CD4-positive, alpha-beta T cell treated with Interleukin-17A for 4 hours (primary cell): ENCODE measurements around the gene XIRP2.
"Not testable (repeated sequence)": the region's sequence is repeated elsewhere in the genome, so short reads cannot be mapped to it uniquely, and the experiment has no call there.

Source experiments
- DNase-seq: peaks from one replicate; pipeline ENCODE4 v3.0.0-alpha.2; 2020; ENCODE audit warnings: mixed read lengths

The XIRP2 gene

DNA sequence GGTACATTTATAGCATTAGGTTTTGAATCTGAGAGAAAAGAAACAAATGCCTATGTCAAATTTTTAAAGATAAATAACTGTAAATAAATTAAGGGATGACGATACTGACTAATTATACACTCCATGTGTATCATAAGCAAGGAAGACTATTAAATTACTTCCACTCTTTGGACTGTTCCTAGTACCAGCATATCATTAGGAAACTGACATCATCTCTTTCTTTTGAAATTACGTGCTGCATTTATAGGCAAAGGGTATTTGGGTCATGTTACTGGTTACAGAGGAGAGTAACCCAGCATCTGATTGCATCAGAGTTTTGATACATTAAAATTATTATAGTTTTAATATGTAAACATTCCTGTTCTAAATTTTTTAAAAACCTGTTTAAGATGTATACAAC is 309.7 kb downstream of the XIRP2 start:
- no peak for DNase-seq

DNA sequence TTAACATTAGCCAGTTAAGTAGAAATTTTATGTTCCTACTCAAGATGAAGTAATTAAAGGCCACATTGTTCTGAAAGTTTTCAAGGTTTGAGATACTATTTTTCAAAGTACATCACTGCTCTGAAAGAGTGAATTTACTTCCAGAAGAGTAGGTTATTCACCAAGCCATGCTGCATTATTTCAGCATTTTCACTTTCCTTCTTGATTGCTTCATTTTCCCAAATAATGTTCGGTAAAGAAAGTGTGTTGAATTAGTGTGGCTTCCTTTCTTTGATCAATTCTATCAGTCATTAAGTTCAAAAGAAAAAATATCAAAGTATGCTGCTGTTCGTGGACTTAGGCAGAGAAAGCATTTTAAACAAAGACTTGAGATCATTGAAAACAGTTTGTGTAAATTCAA is 310.3 kb downstream of the XIRP2 start:
- no peak for DNase-seq

DNA sequence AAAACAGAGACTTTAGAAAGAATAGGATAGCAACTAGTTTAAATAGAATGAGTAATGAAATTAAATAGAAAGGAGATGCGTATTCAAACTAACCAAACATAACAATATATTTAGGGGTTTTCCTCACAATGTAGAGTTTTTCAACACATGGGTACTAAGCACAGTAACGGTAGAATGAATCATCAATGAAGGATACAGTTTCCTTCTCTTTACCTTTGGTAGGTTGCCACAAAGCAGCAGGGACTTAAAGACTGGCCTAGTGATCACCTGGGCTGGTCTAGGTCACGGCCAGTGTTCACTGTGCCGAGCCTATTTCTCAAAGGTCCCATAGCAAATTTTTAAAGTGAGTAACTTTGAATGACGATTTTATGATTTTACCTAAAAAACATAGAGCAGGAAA is 311.7 kb downstream of the XIRP2 start:
- DNase-seq: no peak

DNA sequence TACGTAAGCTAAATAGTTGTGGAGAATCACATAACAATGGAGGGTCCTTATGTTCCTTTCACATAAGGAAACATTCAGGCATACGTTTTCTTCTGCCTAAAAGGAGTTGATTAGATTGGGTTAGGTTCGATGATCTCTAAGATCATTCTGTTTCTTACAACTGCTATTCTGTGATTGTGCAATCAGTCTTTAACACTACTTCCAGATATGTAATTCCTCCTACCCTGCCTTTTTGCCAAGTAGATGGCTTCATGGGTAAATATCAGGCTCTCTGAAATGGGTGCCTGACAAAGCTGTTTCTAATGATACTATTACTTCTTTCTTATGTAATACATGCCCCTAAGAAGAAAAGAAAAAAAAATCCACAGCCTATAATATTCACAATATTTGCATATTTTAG is 321.5 kb downstream of the XIRP2 start:
- DNase-seq: no peak

DNA sequence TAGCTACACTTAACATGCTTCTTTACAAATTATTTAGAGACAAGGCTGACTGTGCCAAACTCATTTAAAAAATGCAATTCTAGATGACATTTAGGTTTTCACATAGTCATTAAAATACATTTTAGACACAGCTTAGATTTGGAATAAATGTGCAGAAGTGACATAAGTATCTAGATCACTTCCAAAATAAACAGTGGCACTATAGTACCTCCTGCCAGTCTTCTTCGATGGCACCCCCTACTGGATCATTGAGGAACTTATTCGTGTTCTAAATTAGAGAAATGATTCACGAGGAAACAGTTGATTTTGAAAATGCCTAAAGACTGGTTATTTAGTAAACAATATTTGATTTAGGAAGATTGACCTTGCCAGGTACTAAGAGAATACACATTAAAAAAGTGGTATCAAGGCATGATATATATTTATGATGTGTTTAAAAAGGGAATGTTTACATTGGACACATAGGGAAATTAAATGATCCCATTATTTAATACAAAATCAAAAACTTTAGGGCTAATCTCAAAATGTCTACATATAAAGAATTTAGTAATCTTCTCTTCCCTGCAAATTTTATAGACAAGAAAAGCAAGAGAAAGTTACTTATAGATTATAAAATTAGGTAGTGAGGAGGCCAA is 323.9 kb downstream of the XIRP2 start:
- peak; percentile 14 for DNase-seq

DNA sequence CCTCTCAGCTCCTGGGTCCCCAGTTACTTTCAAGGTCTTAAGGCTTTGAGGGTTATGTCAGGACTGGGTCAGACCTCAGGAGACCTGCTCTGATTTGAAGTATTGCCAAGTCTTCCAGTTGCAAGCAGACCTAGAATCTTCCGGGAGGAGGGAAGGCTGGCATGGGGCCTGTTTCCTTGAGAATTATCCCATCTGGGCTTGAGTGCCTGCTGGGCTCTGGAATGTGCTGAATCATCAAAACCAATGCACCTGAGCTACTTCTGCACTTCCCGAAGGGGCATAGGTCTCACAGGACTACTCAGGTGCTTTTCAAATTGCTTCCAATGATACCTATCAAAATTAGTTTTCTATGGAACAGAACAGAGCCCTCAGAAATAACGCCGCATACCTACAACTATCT is 327.3 kb downstream of the XIRP2 start:
- no peak for DNase-seq

DNA sequence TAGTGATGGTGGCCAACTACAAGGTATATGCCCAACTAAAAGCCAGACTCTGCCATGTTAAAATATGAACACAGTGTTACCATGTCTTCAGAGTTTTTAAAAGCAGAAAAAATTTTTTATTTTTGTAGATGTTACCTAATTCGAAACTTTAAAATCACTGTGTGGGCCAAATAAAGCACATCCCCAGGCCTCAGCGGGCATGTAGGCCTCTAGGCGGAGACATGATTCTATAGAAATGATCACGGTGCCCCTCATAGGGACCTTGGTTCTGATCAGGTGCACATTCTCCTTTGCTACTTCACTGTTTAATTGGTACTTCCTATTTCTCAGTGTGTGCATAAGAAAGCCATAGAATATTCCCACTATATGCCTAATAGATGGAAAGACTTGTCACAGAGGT is 349.2 kb downstream of the XIRP2 start:
- DNase-seq: no peak

DNA sequence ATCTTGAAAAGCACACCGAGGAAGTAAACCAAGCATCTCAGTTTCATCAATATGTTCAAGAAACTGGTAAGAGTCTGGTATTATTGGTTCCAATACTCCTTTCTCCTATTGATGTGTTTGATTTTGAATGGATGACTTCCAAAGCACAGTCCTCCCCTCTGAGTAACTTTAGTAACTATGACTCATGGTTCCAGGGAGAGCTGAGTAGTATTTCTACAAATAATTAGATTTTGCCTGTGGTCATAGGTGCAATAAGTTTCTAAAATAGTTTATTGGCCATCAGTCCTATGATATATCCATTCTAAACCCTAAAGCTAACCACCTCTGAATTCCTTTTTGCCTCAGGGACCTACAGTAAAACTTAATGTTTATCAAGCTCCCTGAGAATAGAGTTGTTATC is 352.4 kb downstream of the XIRP2 start:
- no peak for DNase-seq

DNA sequence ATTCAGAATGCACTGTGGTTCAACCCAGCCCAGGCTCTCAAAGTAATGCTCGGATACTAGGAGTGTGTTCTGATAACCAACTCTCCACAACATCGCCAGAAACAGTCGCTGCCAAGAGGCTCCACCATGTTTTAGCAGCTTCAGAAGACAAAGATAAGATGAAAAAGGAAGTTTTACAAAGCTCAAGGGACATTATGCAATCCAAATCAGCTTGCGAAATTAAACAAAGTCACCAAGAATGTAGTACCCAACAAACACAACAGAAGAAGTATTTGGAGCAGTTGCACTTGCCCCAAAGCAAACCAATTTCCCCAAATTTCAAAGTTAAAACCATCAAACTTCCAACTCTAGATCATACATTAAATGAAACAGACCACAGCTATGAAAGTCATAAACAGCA is 360.9 kb downstream of the XIRP2 start:
- no peak for DNase-seq

DNA sequence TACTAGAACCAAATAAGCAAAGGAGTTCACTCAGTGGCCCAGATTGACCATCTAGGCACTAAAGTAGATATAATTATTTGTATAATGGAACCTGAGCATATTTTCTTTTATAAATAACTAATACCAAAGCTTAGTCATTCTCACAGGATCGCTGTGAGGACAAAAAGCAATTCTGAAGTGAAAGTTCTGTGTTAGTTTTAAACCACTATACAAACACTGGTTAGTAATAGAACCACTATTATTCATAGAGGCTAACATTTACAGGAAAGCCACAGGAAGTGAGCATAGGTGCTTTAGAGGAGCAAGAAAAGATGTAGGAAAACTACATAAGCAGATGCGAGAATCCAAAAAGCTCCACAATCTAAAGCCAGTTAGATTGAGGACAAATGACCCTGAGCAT is 364.7 kb downstream of the XIRP2 start:
- DNase-seq: no peak

DNA sequence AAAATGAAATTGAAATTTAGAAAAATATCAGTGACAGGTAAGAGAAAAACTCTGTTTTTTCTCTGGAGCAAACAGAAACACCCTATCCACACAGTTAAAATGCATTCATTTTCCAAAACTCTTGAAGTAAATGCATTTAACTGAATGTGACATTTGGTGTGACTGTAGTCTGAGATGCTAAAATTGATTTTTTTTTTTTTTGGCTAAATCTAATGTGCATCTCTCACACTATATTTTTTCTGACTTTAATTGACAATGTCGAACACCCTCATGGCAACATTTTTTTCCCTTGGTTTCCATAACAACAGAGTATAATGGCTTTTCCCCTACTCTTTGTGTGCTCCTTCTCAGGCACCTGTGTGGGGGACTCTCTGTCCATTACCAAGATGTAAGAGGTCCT is 366.4 kb downstream of the XIRP2 start:
- DNase-seq: no peak

DNA sequence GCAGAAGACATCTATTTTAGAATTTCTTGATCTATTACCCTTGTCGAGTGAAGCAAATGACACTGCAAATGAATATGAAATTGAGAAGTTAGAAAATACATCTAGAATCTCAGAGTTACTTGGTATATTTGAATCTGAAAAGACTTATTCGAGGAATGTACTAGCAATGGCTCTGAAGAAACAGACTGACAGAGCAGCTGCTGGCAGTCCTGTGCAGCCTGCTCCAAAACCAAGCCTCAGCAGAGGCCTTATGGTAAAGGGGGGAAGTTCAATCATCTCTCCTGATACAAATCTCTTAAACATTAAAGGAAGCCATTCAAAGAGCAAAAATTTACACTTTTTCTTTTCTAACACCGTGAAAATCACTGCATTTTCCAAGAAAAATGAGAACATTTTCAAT is 370.4 kb downstream of the XIRP2 start:
- no peak for DNase-seq

DNA sequence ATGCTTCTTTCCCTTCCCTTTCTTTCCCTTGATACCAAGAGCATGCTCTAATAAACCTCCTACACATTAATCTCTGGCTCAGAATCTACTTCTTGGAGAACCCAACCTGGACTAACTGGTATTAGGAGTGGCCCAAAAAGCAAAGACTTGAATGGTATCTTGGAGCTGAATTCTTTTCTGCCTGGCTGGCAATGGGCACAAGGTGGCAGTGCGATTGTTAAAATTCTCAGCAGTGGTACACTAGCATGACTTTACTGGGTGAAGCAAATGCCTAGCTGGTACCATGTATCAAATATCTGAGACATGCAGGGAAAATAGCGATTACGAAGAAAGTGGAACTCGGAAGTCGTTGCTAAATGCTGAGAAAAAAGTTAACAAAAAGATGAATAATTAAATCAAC is 376.1 kb downstream of the XIRP2 start:
- DNase-seq: no peak

DNA sequence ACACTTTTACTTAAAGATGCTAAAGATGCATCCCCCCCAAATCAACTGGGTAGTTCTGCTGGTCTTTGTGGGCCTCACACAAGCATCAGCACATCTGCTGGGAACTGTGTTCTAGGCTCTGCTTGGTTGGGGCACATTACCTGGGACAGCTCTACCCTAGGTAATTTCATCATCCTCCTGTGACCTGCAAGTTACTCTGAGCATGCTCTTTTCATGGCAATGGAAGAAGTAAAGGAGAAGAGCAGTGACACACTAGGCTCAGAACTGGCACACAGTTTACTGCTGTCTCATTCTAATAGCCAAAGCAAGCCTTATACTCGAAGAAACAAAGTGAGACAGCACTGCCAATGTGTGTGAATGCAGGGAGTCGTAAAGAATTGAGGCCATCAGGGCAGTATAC is 376.7 kb downstream of the XIRP2 start:
- DNase-seq: no peak

DNA sequence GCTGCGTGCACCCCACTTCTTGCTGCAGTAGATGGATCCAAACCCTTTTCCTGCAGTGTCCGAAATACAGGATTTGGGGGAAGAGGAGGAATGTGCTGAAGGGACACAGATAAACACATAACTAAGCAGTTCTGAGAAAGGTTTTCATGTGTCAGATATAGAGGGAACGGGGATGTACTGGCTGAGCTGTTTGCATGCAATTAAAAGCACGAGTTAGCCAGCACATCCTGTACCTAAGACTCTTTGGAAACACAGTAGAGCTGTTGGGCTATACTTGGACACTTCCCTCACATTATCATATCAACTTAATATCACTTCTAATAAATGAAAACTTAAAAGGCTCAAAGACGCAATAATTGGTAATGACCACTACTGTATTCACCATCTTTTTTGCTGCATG is 377.4 kb downstream of the XIRP2 start:
- DNase-seq: no peak

DNA sequence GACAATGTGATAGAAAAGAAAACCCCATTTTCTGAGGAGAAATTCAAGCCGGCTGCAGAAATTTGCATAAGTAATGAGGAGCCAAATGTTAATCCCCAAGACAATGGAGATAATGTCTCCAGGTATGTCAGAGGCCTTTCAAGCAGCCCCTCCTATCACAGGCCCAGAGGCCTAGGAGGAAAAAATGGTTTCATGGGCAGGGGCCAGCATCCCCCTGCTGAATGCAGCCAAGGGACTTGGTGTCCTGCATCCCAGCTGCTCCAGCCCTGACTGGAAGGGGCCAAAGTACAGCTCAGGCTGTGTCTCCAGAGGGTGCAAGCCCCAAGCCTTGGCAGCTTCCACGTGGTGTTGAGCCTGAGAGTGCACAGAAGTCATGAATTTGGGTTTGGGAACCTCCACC is 380.0 kb downstream of the XIRP2 start:
- not testable (repeated sequence) for DNase-seq

DNA sequence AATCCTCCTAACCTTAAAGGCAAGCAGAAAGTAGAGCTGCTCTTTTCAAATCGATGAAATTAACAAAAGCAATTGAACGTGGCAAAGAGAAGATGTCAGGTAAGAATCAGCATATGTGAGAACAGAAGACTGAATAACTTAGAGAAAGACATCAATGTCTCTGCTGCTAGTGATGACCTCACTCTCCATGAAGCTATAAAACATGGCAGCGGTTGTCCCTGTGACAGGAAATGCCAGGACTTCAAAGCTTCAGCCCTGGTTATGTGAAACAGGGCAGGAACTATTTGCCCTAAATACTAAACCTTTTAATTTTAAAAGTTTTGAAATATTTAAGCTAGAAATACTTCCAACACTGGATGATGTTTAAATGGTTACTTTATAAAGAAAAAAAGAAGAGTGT is 383.7 kb downstream of the XIRP2 start:
- no peak for DNase-seq

DNA sequence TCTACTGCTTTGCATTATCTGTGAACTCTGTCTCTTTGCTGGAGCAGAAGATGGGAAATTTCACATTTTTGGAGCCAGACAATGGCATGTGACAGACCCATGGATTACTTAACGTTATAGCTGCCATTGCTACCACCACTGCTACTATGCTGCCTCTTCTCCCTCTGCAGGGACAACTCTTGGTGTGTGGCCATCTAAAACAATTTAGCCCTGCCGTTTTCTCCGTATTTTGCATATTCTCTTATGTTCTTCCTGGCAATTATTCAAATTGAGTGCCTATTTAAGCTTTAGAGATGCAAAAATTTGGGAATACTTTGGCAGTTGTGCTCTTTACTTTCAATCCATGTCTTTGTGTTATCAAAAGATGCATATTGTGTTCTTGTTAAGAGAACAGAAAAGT is 386.8 kb downstream of the XIRP2 start:
- DNase-seq: no peak

DNA sequence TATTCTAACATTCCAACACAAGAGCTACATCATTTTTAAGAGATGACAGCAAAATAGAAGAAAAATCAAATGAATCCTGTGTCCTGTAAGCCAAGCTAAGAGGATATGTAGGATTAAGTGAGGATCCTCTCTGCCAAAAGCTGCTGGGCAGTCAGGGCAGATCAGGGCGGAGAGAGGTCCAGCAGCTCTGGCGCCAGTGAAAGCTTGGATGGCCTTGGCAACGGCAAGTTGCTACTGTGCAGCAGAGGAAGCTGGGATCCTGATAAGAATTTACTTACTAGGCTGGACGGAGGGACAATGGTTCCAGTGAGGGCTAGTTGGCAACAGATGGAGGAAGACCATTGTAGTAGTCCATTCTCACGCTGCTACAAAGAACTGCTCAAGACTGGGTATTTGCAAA is 391.5 kb downstream of the XIRP2 start:
- DNase-seq: no peak

DNA sequence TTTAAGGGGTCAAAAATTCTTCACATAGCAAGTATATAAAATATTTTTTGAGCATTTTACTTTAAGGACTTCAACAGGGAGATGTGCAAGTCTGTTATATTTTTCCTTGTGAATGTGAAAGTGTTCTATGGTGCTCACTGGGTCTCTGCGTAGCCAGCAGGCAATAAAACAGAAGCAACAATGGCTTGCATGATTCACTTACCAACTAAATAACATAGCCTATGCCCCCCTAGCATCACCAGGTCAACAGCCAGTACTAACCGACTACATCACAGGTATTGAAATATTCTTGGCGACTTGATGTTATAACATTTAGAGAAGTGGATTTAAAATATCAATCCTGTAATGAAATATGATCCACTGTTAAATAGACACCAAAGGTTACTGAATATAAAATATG is 398.9 kb downstream of the XIRP2 start:
- no peak for DNase-seq

DNA sequence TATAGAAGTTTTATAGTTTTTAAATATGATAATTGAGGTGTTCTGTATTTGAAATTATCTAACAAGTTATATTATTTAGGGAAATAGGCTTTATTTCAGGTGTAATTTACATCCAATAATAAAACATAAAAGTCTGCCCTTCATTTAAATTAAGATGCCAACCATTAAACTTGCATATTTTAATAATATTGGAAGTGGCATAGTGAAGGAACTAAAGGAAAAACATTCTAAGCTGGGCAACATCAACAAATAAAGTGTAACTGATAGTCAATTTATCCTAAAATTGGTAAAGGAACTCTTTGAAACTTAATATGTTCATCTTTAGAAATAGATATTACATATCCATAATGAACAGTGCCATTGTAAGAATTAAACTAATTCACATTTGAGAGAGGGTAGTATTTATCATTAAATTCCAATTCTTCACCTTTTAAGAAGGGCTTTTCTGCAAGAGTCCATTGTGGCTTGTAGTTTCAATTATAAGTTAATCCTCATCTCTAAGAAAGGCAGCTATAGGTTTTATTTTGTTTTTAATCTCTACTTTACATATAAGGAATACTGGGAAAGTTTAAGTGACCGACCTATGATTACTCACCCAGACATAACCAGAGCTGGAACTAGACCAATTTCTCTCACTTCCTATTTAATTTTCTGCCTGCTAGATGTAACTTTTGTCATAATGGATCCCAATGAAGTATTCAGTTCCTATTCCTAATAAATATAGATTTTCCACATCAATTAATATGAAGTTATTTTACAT is 401.6 kb downstream of the XIRP2 start:
- DNase-seq: no peak

DNA sequence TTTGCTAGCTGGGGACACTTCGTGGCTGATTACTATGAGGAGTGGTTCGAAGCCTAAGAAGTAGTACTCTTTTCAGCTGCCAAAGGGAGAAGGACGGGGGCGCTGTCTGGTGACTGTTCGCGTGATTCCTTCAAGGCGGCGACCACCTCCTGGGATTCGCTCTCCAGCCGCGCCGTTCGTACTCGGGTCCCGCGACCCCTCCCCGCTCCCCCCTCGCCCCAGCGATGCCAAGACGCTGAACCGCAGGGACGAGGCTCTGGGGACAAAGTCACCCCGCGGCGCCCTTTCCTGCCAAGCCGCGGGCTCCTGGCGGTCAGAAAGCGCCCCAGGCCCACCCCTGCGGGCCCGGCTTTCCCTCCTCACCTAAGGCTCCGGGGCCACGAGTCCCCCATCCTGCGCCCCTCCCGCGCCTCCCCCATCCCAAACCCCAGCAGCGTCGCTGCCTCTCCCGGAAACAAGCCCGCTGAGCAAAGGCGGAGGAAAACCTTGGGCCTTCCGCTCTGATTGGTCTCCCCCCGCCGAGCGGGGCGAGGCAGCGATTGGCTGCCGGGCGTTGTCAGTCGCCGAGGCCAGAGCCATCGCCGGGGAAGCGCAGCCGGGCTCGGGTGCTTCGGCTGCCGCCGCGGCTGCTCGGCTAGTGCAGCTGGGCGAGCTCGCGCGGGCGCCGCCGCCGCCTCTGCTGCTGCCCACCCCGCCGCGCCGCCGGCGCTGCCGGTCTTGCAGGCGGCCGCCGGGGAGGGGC is 404.3 kb downstream of the XIRP2 start, which contains the start of gene B3GALT1:
B3GALT1 (plus strand) TSS at position 572 of the 742 bp plus-strand sequence.
- DNase-seq: peak; percentile 32

DNA sequence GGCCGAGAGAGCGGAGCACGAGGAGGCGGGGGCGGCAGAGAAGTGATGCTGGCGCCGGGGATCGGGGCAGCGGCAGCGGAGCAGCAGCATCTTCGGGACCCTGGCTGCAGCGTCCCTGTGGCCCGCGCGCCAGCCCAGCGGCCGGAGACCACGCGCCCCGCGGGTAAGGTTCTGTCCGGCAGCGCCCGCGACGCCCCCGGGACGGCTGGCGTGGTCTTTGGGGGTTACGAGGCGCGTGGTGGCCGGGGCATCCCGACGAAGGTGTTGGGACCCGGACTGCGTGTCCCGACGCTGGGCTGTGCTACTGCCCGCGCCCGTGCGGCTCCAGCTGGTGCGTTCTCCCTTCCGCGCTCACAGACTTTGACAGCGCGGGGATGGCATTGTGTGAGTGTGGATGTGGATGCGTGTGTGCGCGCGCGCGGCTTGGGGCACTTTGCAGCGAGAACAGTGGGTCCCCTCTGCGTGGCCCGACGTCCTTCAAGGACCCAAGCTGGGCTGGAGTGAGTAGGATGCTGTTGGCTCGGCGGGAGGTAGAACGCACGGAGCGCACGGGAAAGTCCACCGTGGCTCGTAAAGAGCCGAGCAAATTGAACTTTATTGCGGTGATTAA is 405.0 kb downstream of the XIRP2 start:
- no peak for DNase-seq
